B cell (primary cell): ENCODE data around the gene NSD1. TPM values are rescaled to one million over a fixed set of nuclear protein-coding genes. Genes with fewer than 3 reads are reported as not detected.

ENCODE experiments used
- ATAC-seq: fragments of 200-7000 bp; cut with Tn5 transposase; one replicate; pipeline ENCODE4 v1.10.0; 2021; ENCODE audit warnings: low read depth, mild to moderate bottlenecking, moderate number of reproducible peaks, moderate library complexity
- CTCF ChIA-PET: fragments of 350-600 bp; sonication (Branson Sonifier 250); formaldehyde crosslinking; loops from one replicate; lab custom pipeline; 2021; ENCODE audit warnings: antibody characterized with exemption, inconsistent platforms; lab: Charles Lee
- POLR2A ChIA-PET: fragments of 350-600 bp; sonication (Branson Sonifier 250); formaldehyde crosslinking; loops from one replicate; lab custom pipeline; 2021; ENCODE audit warnings: antibody characterized with exemption; lab: Charles Lee
- DNase-seq: peaks from one replicate; pipeline ENCODE4 v3.0.0; 2013
- H2AFZ ChIP-seq: 2 replicates; pipeline ENCODE4 v1.6.1; 2012; ENCODE audit warnings: mild to moderate bottlenecking, low read depth, low read length; ENCODE audit not compliant: insufficient read depth, poor library complexity, severe bottlenecking
- H3K27ac ChIP-seq, 2 donors: 1 replicate in 1 of 2; 2 replicates in 1 of 2; pipeline ENCODE4 v1.5.1; 2012 to 2013; ENCODE audit warnings: low read length in 2 of 2, mild to moderate bottlenecking in 2 of 2, moderate library complexity in 1 of 2
- H3K27me3 ChIP-seq, 4 experiments: fragments of 200-600 bp in 1 of 4; sonication (generic) in 1 of 4; replicated peaks in 1 of 4; 1 replicate in 2 of 4; 2 replicates in 2 of 4; pipeline versions ENCODE4 v1.6.1 to v1.7.0; 2013 to 2016; ENCODE audit warnings: low read length in 3 of 4, mild to moderate bottlenecking in 2 of 4, mixed read lengths in 1 of 4, moderate library complexity in 1 of 4; ENCODE audit not compliant: insufficient read depth in 4 of 4, control insufficient read depth in 3 of 4; ENCODE audit errors: control extremely low read depth in 1 of 4
- H3K36me3 ChIP-seq, 2 experiments: replicated peaks in 1 of 2; 1 replicate in 1 of 2; 2 replicates in 1 of 2; pipeline versions ENCODE4 v1.6.1 to v1.7.1; 2013; ENCODE audit warnings: low read length in 1 of 2; ENCODE audit not compliant: insufficient read depth in 2 of 2, control insufficient read depth in 1 of 2; ENCODE audit errors: control extremely low read depth in 1 of 2, extremely low read depth in 1 of 2
- H3K4me1 ChIP-seq, 2 donors: fragments of 200-600 bp in 1 of 2; sonication (generic) in 1 of 2; 1 replicate in 1 of 2; 2 replicates in 1 of 2; pipeline versions ENCODE4 v1.5.1 to v1.6.1; 2013 to 2017; ENCODE audit warnings: low read length in 2 of 2; ENCODE audit not compliant: control insufficient read depth in 2 of 2, insufficient read depth in 2 of 2
- H3K4me2 ChIP-seq: replicated peaks from 2 replicates; pipeline ENCODE3; 2012; ENCODE audit warnings: mild to moderate bottlenecking, low read depth, low read length; ENCODE audit not compliant: poor library complexity, severe bottlenecking
- H3K4me3 ChIP-seq, 5 experiments: fragments of 200-600 bp in 1 of 5; sonication (generic) in 1 of 5; 1 replicate in 3 of 5; 2 replicates in 2 of 5; pipeline versions ENCODE4 v1.5.1 to v1.7.0; 2011 to 2016; ENCODE audit warnings: low read length in 4 of 5, mild to moderate bottlenecking in 4 of 5, low read depth in 2 of 5, control low read depth in 1 of 5, moderate library complexity in 1 of 5; ENCODE audit not compliant: insufficient read depth in 1 of 5; ENCODE audit errors: control extremely low read depth in 1 of 5, extremely low read depth in 1 of 5
- H3K79me2 ChIP-seq: fragments of 200-600 bp; sonication (generic); one replicate; pipeline ENCODE4 v1.6.0; 2016; ENCODE audit warnings: low read length; ENCODE audit not compliant: control insufficient read depth, insufficient read depth
- H3K9ac ChIP-seq: fragments of 200-600 bp; sonication (generic); 2 replicates; pipeline ENCODE4 v1.6.1; 2017; ENCODE audit warnings: mild to moderate bottlenecking, low read length, moderate library complexity
- H3K9me3 ChIP-seq, 3 donors: one replicate each; pipeline versions ENCODE4 v1.6.1 to v1.7.1; 2013; ENCODE audit warnings: low read length in 2 of 3; ENCODE audit not compliant: control insufficient read depth in 2 of 3, insufficient read depth in 1 of 3; ENCODE audit errors: control extremely low read depth in 1 of 3
- H4K20me1 ChIP-seq: 2 replicates; pipeline ENCODE4 v1.6.0; 2012; ENCODE audit warnings: mild to moderate bottlenecking, low read length; ENCODE audit not compliant: insufficient read depth, control insufficient read depth, poor library complexity, severe bottlenecking
- H3K27ac Mint-ChIP-seq: one replicate; pipeline ENCODE4 v1.8.0; 2021; ENCODE audit warnings: mixed read lengths
- H3K27me3 Mint-ChIP-seq: one replicate; pipeline ENCODE4 v1.8.0; 2021; ENCODE audit warnings: mixed read lengths
- H3K4me1 Mint-ChIP-seq: one replicate; pipeline ENCODE4 v1.8.0; 2021; ENCODE audit warnings: mixed read lengths
- H3K4me3 Mint-ChIP-seq: one replicate; pipeline ENCODE4 v1.8.0; 2021; ENCODE audit warnings: mixed read lengths
- H3K9me3 Mint-ChIP-seq: one replicate; pipeline ENCODE4 v1.8.0; 2022; ENCODE audit warnings: mixed read lengths; ENCODE audit not compliant: insufficient read depth
- EZH2 ChIP-seq: IDR thresholded peaks from 2 replicates; pipeline ENCODE4 v1.6.1; 2012; ENCODE audit warnings: borderline replicate concordance, low read depth, mild to moderate bottlenecking, moderate library complexity, low read length; ENCODE audit not compliant: insufficient read depth, poor library complexity, severe bottlenecking
- WGBS: methylation state at CpG from one replicate; pipeline ENCODE4 v1.1.5; 2013; ENCODE audit warnings: missing lambda C conversion rate; ENCODE audit not compliant: insufficient coverage; 5-methylcytosine and 5-hydroxymethylcytosine counted together
- intact Hi-C: fragments of 100-400 bp; cut with micrococcal nuclease; formaldehyde crosslinking; loops from one replicate; pipeline ENCODE4 v1.10.0; 2022
- polyA plus RNA-seq: library from polyadenylated mRNA; depleted of rRNA; stranded (reverse); fragments of >200 nt; gene quantifications from 2 replicates; pipeline ENCODE4 v1.2.3, GENCODE V29; 2012
- total RNA-seq, 2 donors: library from RNA; stranded (reverse); fragments of 120-200 nt in 1 of 2; gene quantifications; 1 replicate in 1 of 2; 2 replicates in 1 of 2; pipeline versions ENCODE4 v1.2.3 to v1.2.4, GENCODE V29; 2013 to 2022
- TF ChIP-seq, protein P1 (sequence below): fragments of 200-600 bp; IDR thresholded peaks from one replicate; pipeline ENCODE4 v1.8.0; 2022; ENCODE audit warnings: antibody characterized with exemption, mild to moderate bottlenecking

The NSD1 gene
- total and polyA plus RNA-seq, 2 donors (not counting 1 experiment from before 2014, with no cell fraction given) = 10.8 to 145 TPM

DNA sequence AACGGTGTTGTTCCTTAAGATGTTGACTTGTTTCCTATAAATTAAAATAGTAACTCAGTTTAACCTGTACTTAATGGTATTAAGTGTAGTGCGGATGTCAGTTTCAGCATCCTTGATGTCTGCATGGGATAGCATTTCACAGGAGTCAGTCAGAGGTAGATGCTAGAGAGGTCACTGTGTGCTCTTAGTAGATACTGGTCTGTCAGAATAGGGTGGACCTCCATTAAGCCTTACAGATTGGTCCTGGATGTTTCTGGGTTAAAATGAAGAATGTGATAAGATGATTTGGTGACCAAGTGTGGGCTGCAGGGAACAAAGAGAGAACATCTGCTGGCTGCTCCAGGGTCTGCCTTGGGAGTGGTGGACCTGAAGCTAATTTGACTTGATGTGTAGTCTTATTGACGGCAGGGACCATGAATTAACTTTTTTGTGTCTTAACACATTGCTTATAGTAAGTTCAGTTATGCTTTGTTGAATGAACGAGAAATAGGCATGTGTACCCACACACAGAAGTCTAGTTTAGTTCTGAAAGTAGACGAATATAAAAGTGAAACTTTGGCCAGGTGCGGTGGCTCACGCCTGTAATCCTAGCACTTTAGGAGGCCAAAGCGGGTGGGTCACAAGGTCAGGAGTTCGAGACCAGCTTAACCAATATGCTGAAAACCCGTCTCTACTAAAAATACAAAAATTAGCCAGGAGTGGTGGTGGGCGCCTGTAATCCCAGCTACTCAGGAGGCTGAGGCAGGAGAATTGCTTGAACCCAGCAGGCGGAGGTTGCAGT is 157.4 kb downstream of the NSD1 start:
- H3K27ac ChIP-seq = peak overlapping the region in 1 of 2 donors; percentile 58
- ChIA-PET CTCF (no interaction called here), POLR2A (no interaction called here)
- peak overlapping the region; percentile 17 for H3K4me2 ChIP-seq
- H2AFZ ChIP-seq = no peak overlapping the region
- DNase-seq (peak; percentile 46), ATAC-seq (peak; percentile 54)
- no peaks in the 10 kb centered on the region for H3K27me3 ChIP-seq
- WGBS = 70% methylated on average over 3 of the region's 12 CpGs
- H3K4me1 ChIP-seq = peaks cover 18 to 24% of the 10 kb centered on the region in 2 donors
- H3K9me3 ChIP-seq = no peaks in the 10 kb centered on the region
- no peaks in the 10 kb centered on the region for H3K79me2 ChIP-seq
- intact Hi-C loops = no loop called here
- no peaks in the 10 kb centered on the region for H3K27me3 Mint-ChIP-seq
- no peaks in the 10 kb centered on the region for H4K20me1 ChIP-seq
- no peaks in the 10 kb centered on the region for H3K9me3 Mint-ChIP-seq
- peak overlapping the region; percentile 17 for H3K4me3 Mint-ChIP-seq
- H3K4me1 Mint-ChIP-seq = peaks cover 24% of the 10 kb centered on the region
- H3K9ac ChIP-seq = no peak overlapping the region
- H3K4me3 ChIP-seq = no peak overlapping the region
- H3K27ac Mint-ChIP-seq = peak overlapping the region; percentile 71
- peaks cover 28 to 79% of the 10 kb centered on the region in 2 experiments for H3K36me3 ChIP-seq
- TF ChIP-seq EZH2 = no peak
- TF ChIP-seq, protein P1, sequence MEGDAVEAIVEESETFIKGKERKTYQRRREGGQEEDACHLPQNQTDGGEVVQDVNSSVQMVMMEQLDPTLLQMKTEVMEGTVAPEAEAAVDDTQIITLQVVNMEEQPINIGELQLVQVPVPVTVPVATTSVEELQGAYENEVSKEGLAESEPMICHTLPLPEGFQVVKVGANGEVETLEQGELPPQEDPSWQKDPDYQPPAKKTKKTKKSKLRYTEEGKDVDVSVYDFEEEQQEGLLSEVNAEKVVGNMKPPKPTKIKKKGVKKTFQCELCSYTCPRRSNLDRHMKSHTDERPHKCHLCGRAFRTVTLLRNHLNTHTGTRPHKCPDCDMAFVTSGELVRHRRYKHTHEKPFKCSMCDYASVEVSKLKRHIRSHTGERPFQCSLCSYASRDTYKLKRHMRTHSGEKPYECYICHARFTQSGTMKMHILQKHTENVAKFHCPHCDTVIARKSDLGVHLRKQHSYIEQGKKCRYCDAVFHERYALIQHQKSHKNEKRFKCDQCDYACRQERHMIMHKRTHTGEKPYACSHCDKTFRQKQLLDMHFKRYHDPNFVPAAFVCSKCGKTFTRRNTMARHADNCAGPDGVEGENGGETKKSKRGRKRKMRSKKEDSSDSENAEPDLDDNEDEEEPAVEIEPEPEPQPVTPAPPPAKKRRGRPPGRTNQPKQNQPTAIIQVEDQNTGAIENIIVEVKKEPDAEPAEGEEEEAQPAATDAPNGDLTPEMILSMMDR = no peak

GRCh38 chr5:177291735-177292134 is 158.2 kb downstream of the NSD1 start:
- intact Hi-C loops = no loop called here
- 96% methylated on average over 6 of the region's 7 CpGs for WGBS

More at GRCh38 chr5:177291735-177292134, 158.2 kb downstream of the NSD1 start:
- no peak overlapping the region for H3K27ac ChIP-seq
- H3K9ac ChIP-seq = no peak overlapping the region
- ATAC-seq (no peak), DNase-seq (no peak)
- H3K4me2 ChIP-seq = no peak overlapping the region
- Mint-ChIP-seq H3K4me1 (peaks cover 32% of the 10 kb centered on the region), H3K9me3 (no peaks in the 10 kb centered on the region), H3K4me3 (no peak overlapping the region), H3K27ac (no peak overlapping the region), H3K27me3 (no peaks in the 10 kb centered on the region)
- no peak overlapping the region for H2AFZ ChIP-seq
- peaks cover 26 to 31% of the 10 kb centered on the region in 2 donors for H3K4me1 ChIP-seq
- peaks cover 28 to 72% of the 10 kb centered on the region in 2 experiments for H3K36me3 ChIP-seq
- H3K79me2 ChIP-seq = peaks cover 4% of the 10 kb centered on the region
- no peaks in the 10 kb centered on the region for H3K9me3 ChIP-seq
- H3K4me3 ChIP-seq = no peak overlapping the region
- no peaks in the 10 kb centered on the region for H4K20me1 ChIP-seq
- H3K27me3 ChIP-seq = no peaks in the 10 kb centered on the region
- ChIA-PET CTCF (no interaction called here), POLR2A (no interaction called here)
- TF ChIP-seq EZH2 = no peak
- TF ChIP-seq, protein P1 = no peak
